GM19099 (cell line): ENCODE measurements around the gene C2CD4B.

Source experiments
- POLR2A ChIP-seq: IDR thresholded peaks from 3 replicates; pipeline ENCODE4 v1.6.1; 2011; ENCODE audit warnings: low read depth; ENCODE audit not compliant: insufficient read length; ENCODE audit errors: extremely low read depth

The C2CD4B gene

GRCh38 chr15:62165793-62166375 is 799 bp upstream of the C2CD4B start:
- no peak for TF ChIP-seq POLR2A

GRCh38 chr15:62164396-62165103 is 535 bp downstream of the C2CD4B start:
- TF ChIP-seq POLR2A, result no peak

GRCh38 chr15:62164014-62164395 is 1.1 kb downstream of the C2CD4B start:
- no peak for TF ChIP-seq POLR2A

DNA sequence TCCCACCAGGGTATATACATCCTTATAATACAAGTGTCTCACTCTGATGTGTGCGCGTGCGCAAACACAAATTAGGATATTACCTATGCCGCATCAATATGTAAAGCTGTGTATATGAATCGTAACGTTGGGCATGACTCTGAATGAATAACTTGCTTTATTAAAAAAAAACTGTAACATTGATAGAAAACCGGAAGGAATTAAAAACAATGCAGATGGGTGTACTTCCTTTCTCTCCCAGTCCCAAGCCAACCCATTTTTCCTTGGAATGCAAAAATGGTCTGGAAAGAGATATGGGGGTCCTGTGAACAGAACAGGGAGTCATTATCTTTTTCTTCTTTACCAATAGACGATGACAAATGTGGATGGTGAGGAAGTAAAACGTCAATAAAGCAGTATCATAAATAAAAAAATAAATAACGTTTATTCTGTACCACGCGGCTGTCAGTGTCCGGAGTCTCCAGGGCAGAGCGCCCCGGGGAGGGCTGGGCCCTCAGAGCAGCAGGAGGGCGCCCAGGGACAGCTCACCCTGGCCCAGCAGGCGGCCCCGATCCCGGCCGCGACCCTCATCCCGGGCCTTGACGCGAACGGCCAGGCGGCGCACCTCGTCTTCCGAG is 1.6 kb downstream of the C2CD4B start:
- TF ChIP-seq POLR2A, result no peak

DNA sequence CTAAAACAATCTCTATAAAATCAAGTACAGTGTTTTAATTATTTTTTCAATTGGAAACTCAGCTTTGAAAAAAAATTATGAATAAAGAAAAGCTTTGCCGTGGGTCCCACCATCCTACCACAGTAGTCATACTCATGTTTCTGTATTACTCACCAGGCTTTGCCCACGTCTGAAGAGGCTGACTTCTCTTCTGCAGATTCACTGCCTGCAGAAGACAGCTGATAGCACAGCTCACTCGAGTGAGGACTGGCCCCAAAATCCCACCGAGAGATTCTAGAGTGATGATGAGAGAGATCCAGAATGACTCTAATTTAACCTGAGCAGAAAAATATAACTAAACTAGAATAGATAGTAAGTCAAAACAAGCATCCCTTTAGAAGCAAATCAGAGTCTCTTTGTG is 11.9 kb downstream of the C2CD4B start:
- no peak for TF ChIP-seq POLR2A

DNA sequence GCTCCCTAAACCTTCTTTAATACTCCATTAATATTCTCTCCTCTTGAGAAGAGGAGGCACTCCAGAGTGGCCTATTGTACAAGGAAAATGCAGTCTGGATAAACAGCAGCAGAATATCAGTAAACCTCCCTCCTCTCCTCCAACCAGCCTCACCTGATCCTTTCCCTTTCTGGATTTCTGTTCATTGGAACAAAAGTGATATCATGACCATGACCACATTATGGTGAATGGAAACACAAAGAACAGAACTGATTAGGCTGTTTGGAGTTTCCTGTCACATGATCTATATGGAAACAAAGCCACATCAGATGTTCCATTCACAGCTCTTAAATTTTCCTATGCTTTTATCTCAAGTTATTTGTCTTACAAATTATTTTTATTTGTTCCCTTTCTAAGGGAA is 14.6 kb downstream of the C2CD4B start:
- no peak for TF ChIP-seq POLR2A

DNA sequence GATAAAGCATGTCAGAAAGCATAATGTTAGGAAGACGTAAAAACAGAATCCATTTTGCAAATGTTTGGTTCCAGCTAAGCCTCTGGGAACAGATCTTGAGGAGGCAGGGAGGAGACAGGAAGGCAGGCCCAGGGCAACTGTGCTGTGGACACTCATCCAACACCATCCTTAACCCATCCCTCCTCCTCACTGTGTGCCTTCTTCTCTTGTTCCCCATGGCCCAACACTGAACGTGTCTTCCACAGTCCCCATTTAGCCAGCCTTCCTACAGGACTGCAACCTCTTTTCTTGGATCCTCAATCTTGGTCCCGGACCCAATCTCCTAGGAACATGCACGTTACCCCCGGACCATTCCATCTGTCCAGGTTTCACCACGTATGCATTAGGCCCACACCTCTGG is 15.4 kb downstream of the C2CD4B start:
- TF ChIP-seq POLR2A, result no peak

DNA sequence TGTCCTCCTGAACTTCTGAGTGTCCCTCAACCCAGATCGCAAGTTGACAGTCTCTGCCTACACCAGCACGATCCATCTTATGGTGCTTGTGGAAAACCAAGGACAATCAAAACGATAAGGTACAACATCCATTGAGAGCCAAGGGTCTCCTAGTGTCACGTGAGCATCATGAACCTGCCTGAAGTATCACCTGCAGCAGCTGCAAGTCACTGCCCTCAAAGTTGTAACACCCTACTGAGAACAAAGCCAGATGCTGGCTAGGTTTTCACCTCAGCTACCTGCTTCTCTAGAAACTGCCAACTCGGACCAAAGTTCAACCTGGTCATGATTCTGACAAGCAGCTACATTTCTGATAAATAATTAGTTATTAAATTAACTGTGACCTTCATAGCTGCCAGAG is 17.5 kb downstream of the C2CD4B start:
- no peak for TF ChIP-seq POLR2A

GRCh38 chr15:62147149-62147548 is 17.9 kb downstream of the C2CD4B start:
- no peak for TF ChIP-seq POLR2A

- no peak for TF ChIP-seq POLR2A
These were observed 19.9 kb downstream of the C2CD4B start for GRCh38 chr15:62145015-62145735.

- no peak for TF ChIP-seq POLR2A
These were observed 22.3 kb downstream of the C2CD4B start for GRCh38 chr15:62142736-62143135.

DNA sequence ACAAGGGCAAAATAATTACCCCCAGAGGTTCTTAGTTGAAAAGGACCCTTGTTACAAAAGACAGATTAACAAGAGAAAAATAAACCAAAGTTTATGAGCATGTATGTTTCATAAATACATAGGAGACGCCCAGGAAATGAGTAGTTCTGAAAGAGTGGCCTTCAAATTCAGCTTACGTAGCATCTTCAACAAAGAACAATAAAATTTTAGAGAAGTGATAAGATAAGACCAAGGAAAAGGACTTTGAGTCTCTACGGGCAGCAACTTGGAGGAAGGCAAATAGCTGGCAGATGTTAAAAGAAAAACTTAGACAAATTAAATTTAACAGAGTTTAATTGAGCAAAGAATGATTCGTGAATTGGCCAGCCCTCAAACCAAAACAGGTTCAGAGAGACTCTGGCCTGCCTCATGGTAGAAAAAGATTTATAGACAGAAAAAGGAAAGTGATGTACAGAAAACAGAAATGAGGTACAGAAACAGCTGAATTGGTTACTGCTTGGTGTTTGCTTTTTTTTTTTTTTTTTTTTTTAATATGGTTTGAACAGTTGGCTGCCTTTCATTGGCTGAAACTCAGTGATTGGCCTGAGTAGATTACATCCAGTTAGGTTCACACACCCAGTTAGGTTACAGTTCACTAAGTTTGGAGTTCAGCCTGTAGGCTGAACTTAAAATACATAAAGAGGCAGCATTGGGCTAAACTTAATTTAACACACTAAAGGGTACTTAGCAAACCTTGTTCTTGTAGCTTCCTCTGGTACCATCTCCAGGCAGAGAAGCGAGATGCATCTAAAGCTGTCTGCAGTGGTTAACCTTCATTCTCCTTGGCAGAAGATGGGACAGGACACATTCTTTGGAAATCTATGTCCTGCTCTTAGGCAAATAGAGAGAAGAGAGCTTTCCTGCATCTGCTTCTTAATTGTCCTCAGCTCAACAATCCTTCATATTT is 23.2 kb downstream of the C2CD4B start:
- TF ChIP-seq POLR2A, result no peak

GRCh38 chr15:62141200-62141599 is 23.9 kb downstream of the C2CD4B start:
- no peak for TF ChIP-seq POLR2A

DNA sequence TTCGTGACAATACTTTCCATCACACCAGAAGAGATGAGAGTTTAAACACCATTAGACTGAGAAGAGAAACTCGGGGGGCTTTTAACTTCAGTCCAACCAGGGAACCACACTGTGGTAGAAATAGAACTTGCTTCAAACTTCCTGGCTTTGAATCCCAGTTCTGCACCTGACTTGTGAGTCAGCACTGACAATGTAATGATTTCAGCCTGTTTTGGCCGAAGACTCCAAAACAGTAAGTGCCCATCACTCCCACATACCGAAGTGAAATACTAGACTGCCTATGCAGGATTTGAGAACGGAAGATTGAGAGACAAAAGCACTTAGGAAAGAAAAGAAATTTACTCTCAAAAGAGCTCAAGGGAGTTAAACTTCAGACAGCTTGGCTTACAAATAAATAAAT is 27.0 kb downstream of the C2CD4B start:
- TF ChIP-seq POLR2A, result no peak
